H9 (cell line): ENCODE results near the gene SLC2A9. TPM values are rescaled to one million over a fixed set of nuclear protein-coding genes. Genes with fewer than 3 reads are reported as not detected.

Source experiments
- DNase-seq: peaks from one replicate; pipeline ENCODE4 v3.0.0-alpha.2; 2017
- H2AFZ ChIP-seq: one replicate; pipeline ENCODE4 v1.6.1; 2013; ENCODE audit warnings: mild to moderate bottlenecking, low read length, control low read depth, moderate library complexity
- H2AK5ac ChIP-seq: 2 replicates; pipeline ENCODE4 v1.6.1; 2013; ENCODE audit warnings: low read length, control low read depth, mixed read lengths; ENCODE audit not compliant: insufficient read length
- H2BK120ac ChIP-seq: one replicate; pipeline ENCODE4 v1.6.1; 2013; ENCODE audit warnings: low read depth, mild to moderate bottlenecking, low read length, control low read depth, inconsistent platforms; ENCODE audit not compliant: poor library complexity, severe bottlenecking
- H2BK12ac ChIP-seq: 2 replicates; pipeline ENCODE4 v1.6.1; 2013; ENCODE audit warnings: low read length, control low read depth, mixed read lengths, low read depth; ENCODE audit not compliant: insufficient read length
- H2BK15ac ChIP-seq: 2 replicates; pipeline ENCODE4 v1.6.1; 2013; ENCODE audit warnings: low read depth, low read length, control low read depth
- H2BK20ac ChIP-seq: one replicate; pipeline ENCODE4 v1.6.1; 2013; ENCODE audit warnings: low read depth, mild to moderate bottlenecking, low read length, control low read depth, inconsistent platforms; ENCODE audit not compliant: poor library complexity, severe bottlenecking
- H2BK5ac ChIP-seq: 2 replicates; pipeline ENCODE4 v1.6.1; 2013; ENCODE audit warnings: low read length, control low read depth, mixed read lengths; ENCODE audit not compliant: insufficient read length
- H3K14ac ChIP-seq: 2 replicates; pipeline ENCODE4 v1.6.1; 2013; ENCODE audit warnings: low read length, control low read depth; ENCODE audit not compliant: insufficient read depth
- H3K18ac ChIP-seq: 2 replicates; pipeline ENCODE4 v1.6.1; 2013; ENCODE audit warnings: low read depth, mild to moderate bottlenecking, mixed read lengths, low read length, control low read depth; ENCODE audit not compliant: insufficient read length
- H3K23ac ChIP-seq: 2 replicates; pipeline ENCODE4 v1.6.1; 2013; ENCODE audit warnings: low read length, control low read depth, mixed read lengths, low read depth; ENCODE audit not compliant: insufficient read length
- H3K23me2 ChIP-seq: 2 replicates; pipeline ENCODE4 v1.6.1; 2013; ENCODE audit warnings: low read depth, mild to moderate bottlenecking, mixed read lengths, low read length, control low read depth; ENCODE audit not compliant: insufficient read length, poor library complexity, severe bottlenecking
- H3K27ac ChIP-seq: 2 replicates; pipeline ENCODE4 v1.5.1; 2013; ENCODE audit warnings: low read length, control low read depth, mixed read lengths, low read depth; ENCODE audit not compliant: insufficient read length
- H3K27me3 ChIP-seq: 2 replicates; pipeline ENCODE4 v1.6.1; 2013; ENCODE audit warnings: low read length, control low read depth, inconsistent platforms; ENCODE audit not compliant: insufficient read depth
- H3K4ac ChIP-seq: 2 replicates; pipeline ENCODE4 v1.6.1; 2013; ENCODE audit warnings: low read depth, mild to moderate bottlenecking, control low read depth, inconsistent platforms, low read length, moderate library complexity
- H3K4me1 ChIP-seq: 2 replicates; pipeline ENCODE4 v1.6.1; 2013; ENCODE audit warnings: low read length, control low read depth, inconsistent platforms; ENCODE audit not compliant: insufficient read depth
- H3K4me2 ChIP-seq: 2 replicates; pipeline ENCODE4 v1.6.1; 2013; ENCODE audit warnings: low read length, control low read depth, mixed read lengths; ENCODE audit not compliant: insufficient read length, insufficient read depth
- H3K56ac ChIP-seq: 2 replicates; pipeline ENCODE4 v1.6.1; 2013; ENCODE audit warnings: low read depth, mild to moderate bottlenecking, mixed read lengths, low read length, control low read depth; ENCODE audit not compliant: insufficient read length
- H3K79me1 ChIP-seq: 2 replicates; pipeline ENCODE4 v1.6.1; 2013; ENCODE audit warnings: low read depth, mild to moderate bottlenecking, moderate library complexity, low read length, control low read depth, inconsistent platforms; ENCODE audit not compliant: insufficient read depth, poor library complexity, severe bottlenecking
- H3K79me2 ChIP-seq: 2 replicates; pipeline ENCODE4 v1.6.1; 2013; ENCODE audit warnings: low read length, control low read depth, inconsistent platforms; ENCODE audit not compliant: insufficient read depth
- H3K9ac ChIP-seq: 2 replicates; pipeline ENCODE4 v1.6.1; 2013; ENCODE audit warnings: low read length, control low read depth, mixed read lengths; ENCODE audit not compliant: insufficient read length; ENCODE audit errors: extremely low read depth
- H3K9me3 ChIP-seq: one replicate; pipeline ENCODE4 v1.6.1; 2013; ENCODE audit warnings: low read depth, low read length, inconsistent platforms; ENCODE audit not compliant: control insufficient read depth
- H3T11ph ChIP-seq: one replicate; pipeline ENCODE4 v1.6.1; 2013; ENCODE audit warnings: mild to moderate bottlenecking, low read length, control low read depth, inconsistent platforms
- H4K20me1 ChIP-seq: one replicate; pipeline ENCODE4 v1.6.1; 2013; ENCODE audit not compliant: control insufficient read depth, insufficient read length, insufficient read depth
- H4K5ac ChIP-seq: 2 replicates; pipeline ENCODE4 v1.6.1; 2013; ENCODE audit warnings: low read depth, mild to moderate bottlenecking, mixed read lengths, low read length, control low read depth; ENCODE audit not compliant: insufficient read length
- H4K8ac ChIP-seq: replicated peaks from 2 replicates; pipeline ENCODE4 v1.6.1; 2013; ENCODE audit warnings: low read length, control low read depth, mixed read lengths, low read depth; ENCODE audit not compliant: insufficient read length
- H4K91ac ChIP-seq: 2 replicates; pipeline ENCODE4 v1.6.1; 2013; ENCODE audit warnings: low read depth, mild to moderate bottlenecking, moderate library complexity, mixed read lengths, low read length, control low read depth; ENCODE audit not compliant: insufficient read length
- H3K27ac Mint-ChIP-seq, 3 experiments: 2 replicates in 2 of 3; 3 replicates in 1 of 3; pipeline ENCODE4 v1.8.0; 2020 to 2021; ENCODE audit warnings: mixed read lengths in 3 of 3, mild to moderate bottlenecking in 1 of 3, moderate library complexity in 1 of 3
- H3K27me3 Mint-ChIP-seq: 2 replicates; pipeline ENCODE4 v1.8.0; 2021; ENCODE audit warnings: low read depth, mild to moderate bottlenecking, moderate library complexity, mixed read lengths
- H3K36me3 Mint-ChIP-seq, 3 experiments: 2 replicates in 2 of 3; 3 replicates in 1 of 3; pipeline ENCODE4 v1.8.0; 2020 to 2021; ENCODE audit warnings: low read depth in 3 of 3, mixed read lengths in 3 of 3; ENCODE audit not compliant: insufficient read depth in 1 of 3
- H3K4me1 Mint-ChIP-seq, 2 experiments: 2 replicates each; pipeline ENCODE4 v1.8.0; 2020; ENCODE audit warnings: mixed read lengths in 2 of 2
- H3K4me3 Mint-ChIP-seq, 2 experiments: 2 replicates in 1 of 2; 3 replicates in 1 of 2; pipeline ENCODE4 v1.8.0; 2020 to 2021; ENCODE audit warnings: mild to moderate bottlenecking in 2 of 2, mixed read lengths in 2 of 2, moderate library complexity in 1 of 2
- H3K9me3 Mint-ChIP-seq, 2 experiments: 2 replicates in 1 of 2; 3 replicates in 1 of 2; pipeline ENCODE4 v1.8.0; 2020; ENCODE audit warnings: mild to moderate bottlenecking in 2 of 2, mixed read lengths in 2 of 2, moderate library complexity in 1 of 2
- WGBS: extraction: QIAGEN DNeasy Blood & Tissue Kit; methylation state at CpG from one replicate; pipeline ENCODE4 v1.1.7; 2013; ENCODE audit warnings: missing lambda C conversion rate, low lambda C conversion rate, mixed read lengths; ENCODE audit not compliant: insufficient read length; ENCODE audit errors: extremely low coverage; 5-methylcytosine and 5-hydroxymethylcytosine counted together
- total RNA-seq: library from RNA; stranded (reverse); gene quantifications from 2 replicates; pipeline ENCODE4 v1.2.1, GENCODE V29; 2021
- TF ChIP-seq, protein P1 (sequence below): fragments of 200-600 bp; sonication (generic); conservative IDR thresholded peaks from 3 replicates; pipeline ENCODE4 v1.8.0; 2021; ENCODE audit warnings: antibody characterized with exemption, mild to moderate bottlenecking

The SLC2A9 gene
- total RNA-seq, 1 experiment from 2014 or later: 0.79 TPM

GRCh38 chr4:9932771-9933170, 88.5 kb downstream of the SLC2A9 start:
- H3K4ac ChIP-seq: no peak overlapping the region
- H4K91ac ChIP-seq: no peak overlapping the region
- no peak overlapping the region for H2AFZ ChIP-seq
- H3K14ac ChIP-seq: no peak overlapping the region
- no peak overlapping the region for H2BK120ac ChIP-seq
- H3T11ph ChIP-seq: no peak overlapping the region
- no peak overlapping the region for H3K27ac ChIP-seq
- H4K20me1 ChIP-seq: no peaks in the 10 kb centered on the region
- Mint-ChIP-seq H3K27me3 (peaks cover 28% of the 10 kb centered on the region), H3K4me3 (no peak overlapping the region), H3K9me3 (no peaks in the 10 kb centered on the region; a peak in 1 of 5 replicates), H3K36me3 (no peaks in the 10 kb centered on the region), H3K4me1 (peaks cover 7 to 18% of the 10 kb centered on the region in 2 experiments), H3K27ac (no peak overlapping the region)
- no peak overlapping the region for H2AK5ac ChIP-seq
- H3K9ac ChIP-seq: no peak overlapping the region
- H2BK12ac ChIP-seq: no peak overlapping the region
- no peak overlapping the region for H4K8ac ChIP-seq
- DNase-seq: no peak
- no peaks in the 10 kb centered on the region for H3K79me2 ChIP-seq
- H4K5ac ChIP-seq: no peak overlapping the region
- H2BK15ac ChIP-seq: no peak overlapping the region
- H3K23ac ChIP-seq: no peak overlapping the region
- H3K27me3 ChIP-seq: no peaks in the 10 kb centered on the region
- no peak overlapping the region for H2BK5ac ChIP-seq
- H3K23me2 ChIP-seq: no peaks in the 10 kb centered on the region
- H2BK20ac ChIP-seq: no peak overlapping the region
- no peaks in the 10 kb centered on the region for H3K9me3 ChIP-seq
- H3K4me2 ChIP-seq: no peak overlapping the region
- H3K56ac ChIP-seq: no peak overlapping the region
- H3K4me1 ChIP-seq: no peaks in the 10 kb centered on the region
- WGBS: no CpG with 5 or more reads among the region's 4 CpGs
- TF ChIP-seq, protein P1, sequence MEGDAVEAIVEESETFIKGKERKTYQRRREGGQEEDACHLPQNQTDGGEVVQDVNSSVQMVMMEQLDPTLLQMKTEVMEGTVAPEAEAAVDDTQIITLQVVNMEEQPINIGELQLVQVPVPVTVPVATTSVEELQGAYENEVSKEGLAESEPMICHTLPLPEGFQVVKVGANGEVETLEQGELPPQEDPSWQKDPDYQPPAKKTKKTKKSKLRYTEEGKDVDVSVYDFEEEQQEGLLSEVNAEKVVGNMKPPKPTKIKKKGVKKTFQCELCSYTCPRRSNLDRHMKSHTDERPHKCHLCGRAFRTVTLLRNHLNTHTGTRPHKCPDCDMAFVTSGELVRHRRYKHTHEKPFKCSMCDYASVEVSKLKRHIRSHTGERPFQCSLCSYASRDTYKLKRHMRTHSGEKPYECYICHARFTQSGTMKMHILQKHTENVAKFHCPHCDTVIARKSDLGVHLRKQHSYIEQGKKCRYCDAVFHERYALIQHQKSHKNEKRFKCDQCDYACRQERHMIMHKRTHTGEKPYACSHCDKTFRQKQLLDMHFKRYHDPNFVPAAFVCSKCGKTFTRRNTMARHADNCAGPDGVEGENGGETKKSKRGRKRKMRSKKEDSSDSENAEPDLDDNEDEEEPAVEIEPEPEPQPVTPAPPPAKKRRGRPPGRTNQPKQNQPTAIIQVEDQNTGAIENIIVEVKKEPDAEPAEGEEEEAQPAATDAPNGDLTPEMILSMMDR: no peak
- H3K18ac ChIP-seq: no peak overlapping the region
- H3K79me1 ChIP-seq: no peaks in the 10 kb centered on the region
